GM19395 (cell line): ENCODE measurements around the gene MGARP.
"Not testable (repeated sequence)": the region's sequence is repeated elsewhere in the genome, so short reads cannot be mapped to it uniquely, and the experiment has no call there.

Source experiments
- ATAC-seq: cut with Tn5 transposase; IDR thresholded peaks from one replicate; pipeline ENCODE4 v1.9.1; 2021; ENCODE audit warnings: mild to moderate bottlenecking, moderate library complexity; ENCODE audit not compliant: unreplicated experiment

MGARP gene

GRCh38 chr4:139279760-139280620, at the start of gene MGARP:
MGARP (minus strand) TSS chr4:139280225; CDS start chr4:139280158, 67 bp downstream.
- ATAC-seq = peak; percentile 64

DNA sequence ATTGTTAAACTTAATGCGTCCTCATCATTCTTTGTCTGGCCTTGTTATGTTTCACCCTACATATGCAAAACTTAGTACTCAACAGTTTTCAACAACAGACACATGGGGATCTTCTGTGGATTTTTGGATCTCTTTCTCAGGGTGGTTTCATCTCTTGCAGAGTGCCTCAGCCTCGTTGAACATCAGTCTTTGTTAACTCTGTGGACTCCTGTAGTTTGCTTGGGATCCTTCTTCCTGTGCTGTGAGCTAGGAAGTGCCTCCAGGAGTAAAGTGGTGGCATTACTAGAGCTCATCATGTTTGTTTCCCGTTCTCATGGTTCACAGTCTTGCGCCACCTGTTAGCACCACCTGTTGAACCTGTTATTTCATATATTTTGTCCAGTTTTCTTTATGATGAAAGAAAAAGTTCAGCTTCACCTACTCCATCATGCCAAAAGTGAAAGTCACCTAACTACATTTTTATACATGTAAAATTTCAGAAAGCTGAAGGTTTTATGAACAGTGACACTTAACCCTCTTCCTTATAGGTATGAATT, 49.7 kb upstream of the MGARP start:
- ATAC-seq = no peak

GRCh38 chr4:139324620-139325019, 44.6 kb upstream of the MGARP start:
- ATAC-seq = no peak

DNA sequence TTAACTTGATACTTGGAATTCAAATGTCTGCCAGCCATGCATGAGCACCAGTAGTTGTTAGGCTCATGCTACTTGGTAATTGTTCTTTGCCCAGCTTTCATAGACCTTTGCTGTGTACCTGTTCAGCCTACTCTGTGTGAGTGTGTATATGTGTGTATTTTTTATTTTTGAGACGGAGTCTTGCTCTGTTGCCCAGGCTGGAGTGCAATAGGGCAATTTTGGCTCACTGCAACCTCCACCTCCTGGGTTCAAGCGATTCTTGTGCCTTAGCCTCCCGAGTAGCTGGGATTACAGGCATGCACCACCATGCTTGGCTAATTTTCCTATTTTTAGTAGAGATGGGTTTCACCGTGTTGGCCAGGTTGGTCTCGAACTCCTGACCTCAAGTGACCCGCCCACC, 42.5 kb upstream of the MGARP start:
- not testable (repeated sequence) for ATAC-seq

GRCh38 chr4:139322070-139322469, 42.0 kb upstream of the MGARP start:
- ATAC-seq = not testable (repeated sequence)

GRCh38 chr4:139319571-139319970, 39.5 kb upstream of the MGARP start:
- no peak for ATAC-seq

- no peak for ATAC-seq
Measured at GRCh38 chr4:139317635-139318034, 37.6 kb upstream of the MGARP start.

DNA sequence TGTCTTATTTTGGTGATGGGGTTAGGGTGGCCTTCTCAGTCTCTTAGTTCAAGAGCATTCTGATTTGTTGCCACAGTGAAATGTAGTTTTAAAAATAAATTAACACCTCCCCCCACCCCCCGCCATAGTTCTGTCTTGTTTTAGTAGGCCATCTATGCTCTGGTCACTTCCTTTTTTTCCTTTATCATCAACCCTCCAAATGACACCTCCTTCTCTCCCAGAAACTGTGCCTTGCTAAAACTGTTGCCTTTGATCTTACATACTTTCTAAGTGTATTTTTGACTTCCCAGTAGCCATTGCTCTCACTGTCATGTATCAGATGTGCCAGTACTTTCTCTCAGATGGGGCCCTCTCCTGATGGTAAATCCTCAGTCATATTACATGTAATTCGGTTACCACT, 36.7 kb upstream of the MGARP start:
- no peak for ATAC-seq

GRCh38 chr4:139315221-139315675, 35.2 kb upstream of the MGARP start:
- ATAC-seq = peak; percentile 66

DNA sequence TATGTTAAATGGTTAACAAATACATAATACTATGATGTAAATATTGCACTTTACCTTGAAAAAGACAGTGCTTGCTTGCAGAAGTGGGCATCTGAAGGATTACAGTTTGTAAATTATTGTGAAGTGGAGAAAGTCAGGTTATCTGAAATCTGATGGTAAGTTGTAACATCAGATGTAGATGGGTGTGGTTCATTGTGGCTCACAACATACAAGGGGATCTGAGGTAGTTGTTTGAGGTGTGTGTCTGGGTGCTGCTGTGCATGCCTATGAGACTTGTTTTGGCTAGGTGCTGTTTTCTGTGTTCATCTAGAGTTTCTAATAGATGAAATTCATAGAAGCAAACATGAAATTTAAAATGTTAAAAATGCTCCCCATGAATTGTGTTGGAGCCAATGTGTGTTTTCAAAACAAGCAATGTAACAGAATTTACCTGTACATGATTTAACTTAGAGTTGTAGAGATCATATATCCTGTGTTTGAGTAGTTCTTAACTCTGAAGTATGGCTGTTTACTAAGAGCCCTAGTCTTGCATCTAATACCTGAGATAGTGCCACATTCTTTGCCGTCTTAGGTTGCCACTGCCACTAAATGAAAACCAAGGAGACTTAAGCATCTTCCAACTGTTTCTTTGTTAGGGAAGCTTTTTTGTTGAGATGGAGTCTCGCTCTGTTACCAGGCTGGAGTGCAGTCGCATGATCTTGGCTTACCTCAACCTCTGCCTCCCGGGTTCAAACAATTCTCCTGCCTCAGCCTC, 34.2 kb upstream of the MGARP start:
- ATAC-seq = no peak

DNA sequence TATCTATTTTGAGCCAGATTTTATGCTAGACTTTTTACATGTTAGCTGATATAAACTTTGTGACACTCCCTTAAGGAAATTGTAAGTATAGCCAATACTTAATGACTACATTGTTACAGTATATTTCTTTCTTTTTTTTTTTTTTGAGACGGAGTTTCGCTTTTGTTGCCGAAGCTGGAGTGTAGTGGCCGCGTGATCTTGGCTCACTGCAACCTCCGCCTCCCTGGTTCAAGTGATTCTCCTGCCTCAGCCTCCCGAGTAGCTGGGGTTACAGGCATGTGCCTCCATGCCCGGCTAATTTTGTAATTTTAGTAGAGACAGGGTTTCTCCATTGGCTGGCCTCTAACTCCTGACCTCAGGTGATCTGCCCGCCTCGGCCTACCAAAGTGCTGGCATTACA, 33.4 kb upstream of the MGARP start:
- ATAC-seq = not testable (repeated sequence)

GRCh38 chr4:139312552-139313332, 32.7 kb upstream of the MGARP start:
- ATAC-seq = no peak

GRCh38 chr4:139311909-139312308, 31.9 kb upstream of the MGARP start:
- ATAC-seq = no peak

DNA sequence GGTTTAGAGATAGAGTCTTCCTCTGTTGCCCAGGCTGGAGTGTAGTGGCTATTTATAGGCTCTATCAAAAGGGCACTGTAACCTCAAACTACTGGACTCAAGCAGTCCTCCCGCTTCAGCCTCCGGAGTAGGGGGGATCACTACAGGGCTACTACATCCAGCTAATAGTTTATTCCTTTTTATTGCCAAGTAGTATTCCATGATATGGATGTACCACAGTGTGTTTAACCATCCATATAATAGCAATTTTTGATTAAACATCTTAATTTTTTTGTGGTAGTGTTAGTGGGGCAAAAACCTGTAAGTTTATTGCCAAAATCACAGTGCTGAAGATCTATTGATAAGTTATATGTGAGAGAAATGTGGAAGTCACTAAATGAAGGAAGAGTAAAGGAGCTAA, 24.9 kb upstream of the MGARP start:
- ATAC-seq = no peak

GRCh38 chr4:139301821-139302611, 22.0 kb upstream of the MGARP start, which contains the start of gene NDUFC1:
NDUFC1 (minus strand) TSS chr4:139302477; CDS start chr4:139295798, 6,679 bp downstream.
- peak; percentile 47 for ATAC-seq

DNA sequence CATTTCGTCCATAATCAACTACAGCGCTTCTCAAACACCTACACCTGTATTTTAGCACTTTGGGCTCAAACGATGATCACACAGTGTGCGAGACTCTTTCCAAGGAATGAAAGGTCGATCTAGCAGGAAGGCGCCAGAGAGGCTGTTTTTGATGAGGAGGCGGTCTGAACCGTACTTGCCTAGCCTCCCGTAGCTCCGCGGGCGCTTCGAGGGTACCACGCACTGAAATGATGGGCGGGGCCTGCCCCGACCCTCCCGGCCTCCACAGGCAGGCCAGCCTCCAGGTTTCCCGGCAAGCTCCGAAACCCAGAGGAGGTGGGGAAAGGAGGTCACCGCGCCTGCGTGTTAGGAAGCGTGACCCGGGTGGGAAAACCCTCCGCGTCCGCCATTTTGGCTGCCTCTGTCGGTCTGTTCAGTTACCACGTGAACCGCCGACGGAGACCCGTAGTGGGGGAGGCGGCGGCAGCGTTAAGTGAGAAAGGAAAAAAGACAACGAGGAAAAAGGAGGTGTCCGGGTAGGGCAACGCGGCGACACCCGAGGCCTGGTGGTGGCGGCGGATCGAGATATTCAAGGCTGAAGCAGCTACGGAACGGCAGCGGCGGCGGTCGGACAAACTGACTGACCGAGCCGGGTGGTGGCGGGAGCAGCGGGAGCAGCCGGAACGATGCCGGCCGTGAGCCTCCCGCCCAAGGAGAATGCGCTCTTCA, 21.2 kb upstream of the MGARP start, which contains the start of gene NAA15:
NAA15 (plus strand) TSS at position 393 of the 708 bp plus-strand sequence; CDS start at position 666, 273 bp downstream.
- peak; percentile 83 for ATAC-seq

- peak; percentile 12 for ATAC-seq
Measured at GRCh38 chr4:139300431-139301112, 20.5 kb upstream of the MGARP start.

DNA sequence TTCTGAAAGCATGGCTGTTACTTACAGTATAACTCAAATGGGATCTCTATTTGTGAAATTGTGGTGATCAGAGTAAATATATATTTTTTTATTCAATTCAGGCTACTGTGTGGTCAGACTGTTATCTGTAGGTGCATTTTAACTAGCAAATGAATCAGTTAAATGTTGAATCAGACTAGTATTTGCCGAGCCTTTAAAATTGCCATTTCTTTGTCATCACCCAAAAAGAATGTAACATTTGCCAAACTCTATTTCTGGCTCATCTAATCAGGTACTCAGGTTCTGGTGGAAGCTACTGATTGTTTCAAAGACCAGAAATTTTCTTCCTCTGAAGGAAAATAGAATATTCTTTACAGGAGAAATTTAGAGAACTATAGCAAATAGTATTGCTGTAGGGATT, 19.5 kb upstream of the MGARP start:
- no peak for ATAC-seq

DNA sequence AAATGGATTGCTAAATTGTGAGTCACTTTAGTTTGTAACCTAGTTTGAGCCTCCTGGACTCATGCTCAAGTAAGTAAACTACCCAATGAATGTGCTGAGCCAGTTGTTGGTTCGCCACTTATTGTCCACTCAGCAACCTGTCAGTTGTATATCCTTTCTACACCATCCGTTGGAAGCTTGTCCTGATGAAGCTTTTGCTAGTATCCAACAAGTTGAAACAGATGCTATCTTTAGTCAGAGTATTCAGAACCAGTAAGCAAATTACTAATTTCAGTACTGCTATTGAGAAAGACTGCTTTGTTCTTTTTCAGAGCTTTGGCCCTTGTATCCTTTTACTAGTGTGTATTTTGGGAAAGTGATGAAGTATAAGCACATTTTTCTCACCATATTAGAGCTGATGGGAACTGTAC, 17.0 kb upstream of the MGARP start:
- no peak for ATAC-seq
